Panc1 (cell line): Measurements from ENCODE around the gene FOXD1. TPM values are rescaled to one million over a fixed set of nuclear protein-coding genes. Genes with fewer than 3 reads are reported as not detected.

Experiments used
- ATAC-seq: fragments of 200-7000 bp; cut with Tn5 transposase; 2 replicates; pipeline ENCODE4 v1.9.1; 2020; ENCODE audit warnings: mild to moderate bottlenecking, moderate library complexity
- BruUV-seq: library from RNA; stranded (reverse); fragments of 400-500 nt; replicated peaks from 2 replicates; lab custom pipeline; 2021; lab: Mats Ljungman, UMichigan
- CTCF ChIA-PET: fragments of 300-600 bp; sonication (Branson Sonifier 250); formaldehyde crosslinking; loops from one replicate; lab custom pipeline; 2022; ENCODE audit warnings: antibody characterized with exemption; lab: Charles Lee
- POLR2A ChIA-PET: fragments of 300-600 bp; sonication (Branson Sonifier 250); formaldehyde crosslinking; loops from one replicate; lab custom pipeline; 2022; ENCODE audit warnings: antibody characterized with exemption; lab: Charles Lee
- DNase-seq: peaks from one replicate; pipeline ENCODE4 v3.0.0-alpha.2; 2010; ENCODE audit warnings: low read depth, low spot score
- H3K27ac ChIP-seq: 2 replicates; pipeline ENCODE4 v1.5.1; 2011; ENCODE audit warnings: mild to moderate bottlenecking, low read length, inconsistent platforms
- H3K27me3 ChIP-seq: fragments of 200-500 bp; sonication (Bioruptor generic); 2 replicates; pipeline ENCODE4 v1.6.0; 2014; ENCODE audit warnings: low read length, inconsistent platforms; ENCODE audit not compliant: control insufficient read depth, insufficient read depth
- H3K36me3 ChIP-seq: fragments of 200-500 bp; sonication (Bioruptor generic); 2 replicates; pipeline ENCODE4 v1.5.1; 2014; ENCODE audit warnings: inconsistent platforms, mild to moderate bottlenecking, low read length, moderate library complexity; ENCODE audit not compliant: control insufficient read depth, insufficient read depth
- H3K4me1 ChIP-seq: 2 replicates; pipeline ENCODE4 v1.5.1; 2011; ENCODE audit warnings: inconsistent platforms, mild to moderate bottlenecking, low read length, moderate library complexity; ENCODE audit not compliant: control insufficient read depth, insufficient read depth
- H3K4me3 ChIP-seq, 2 experiments: 2 replicates each; pipeline ENCODE4 v1.5.1; 2011 to 2012; ENCODE audit warnings: low read depth in 2 of 2, low read length in 2 of 2, mild to moderate bottlenecking in 2 of 2, inconsistent platforms in 1 of 2, moderate library complexity in 1 of 2
- H3K9me3 ChIP-seq: fragments of 200-500 bp; sonication (Bioruptor generic); 2 replicates; pipeline ENCODE4 v1.5.1; 2014; ENCODE audit warnings: low read depth, mild to moderate bottlenecking, inconsistent platforms, low read length, moderate library complexity; ENCODE audit not compliant: control insufficient read depth, insufficient read depth
- CTCF ChIP-seq: fragments of 450-650 bp; IDR thresholded peaks from 2 replicates; pipeline ENCODE4 v1.5.1; 2017; ENCODE audit warnings: mild to moderate bottlenecking
- POLR2AphosphoS5 ChIP-seq: IDR thresholded peaks from 2 replicates; pipeline ENCODE4 v1.6.1; 2012; ENCODE audit warnings: mild to moderate bottlenecking, low read depth, low read length, moderate library complexity
- REST ChIP-seq, 2 experiments: IDR thresholded peaks; 2 replicates each; pipeline ENCODE4 v1.6.1; 2011 to 2012; ENCODE audit warnings: low read depth in 2 of 2, control low read depth in 1 of 2, low read length in 1 of 2, mild to moderate bottlenecking in 1 of 2, moderate library complexity in 1 of 2; ENCODE audit not compliant: insufficient read depth in 1 of 2
- SIN3A ChIP-seq: IDR thresholded peaks from 2 replicates; pipeline ENCODE4 v1.6.1; 2012; ENCODE audit warnings: low read depth, mild to moderate bottlenecking, low read length, moderate library complexity, borderline replicate concordance; ENCODE audit not compliant: insufficient read depth
- TCF7L2 ChIP-seq: IDR thresholded peaks from 2 replicates; pipeline ENCODE4 v1.6.1; 2011; ENCODE audit warnings: mild to moderate bottlenecking, low read depth, low read length, inconsistent platforms
- in situ Hi-C: cut with HindIII; loops from 2 replicates; pipeline ENCODE4 v1.10.0; 2016; ENCODE audit warnings: low sequenced_read_pairs, low pct_unique_long_range_greater_than_20kb
- intact Hi-C: fragments of 100-400 bp; cut with micrococcal nuclease; formaldehyde crosslinking; loops from one replicate; pipeline ENCODE4 v1.10.0; 2022; ENCODE audit not compliant: unreplicated experiment
- total RNA-seq: library from RNA; stranded (reverse); gene quantifications from one replicate; pipeline ENCODE4 v1.2.1, GENCODE V29; 2021; ENCODE audit not compliant: unreplicated experiment

FOXD1 gene
- total RNA-seq, 1 experiment from 2014 or later, result 63.3 TPM

- in situ Hi-C loops (no loop called here), intact Hi-C loops (no loop called here)
- DNase-seq, result no peak
- peaks cover 21% of the 10 kb centered on the region for H3K4me1 ChIP-seq
- H3K27me3 ChIP-seq, result no peaks in the 10 kb centered on the region
- H3K36me3 ChIP-seq, result no peaks in the 10 kb centered on the region; the same call in 1 of the 2 replicates
- BruUV-seq, result no TSS peak
- TF ChIP-seq POLR2AphosphoS5 (no peak), SIN3A (no peak), REST (IDR thresholded peaks at IDR 0.05; ENCODE audit: insufficient read depth in 1 of 2, low read depth in 2 of 2, low read length in 1 of 2) (no peak), CTCF (no peak), TCF7L2 (no peak)
- CTCF ChIA-PET, result no interaction called here
- H3K9me3 ChIP-seq, result no peaks in the 10 kb centered on the region
- POLR2A ChIA-PET, result interaction anchor here (0.8 kb wide), 1 partner anchor 139 kb away, joined by 4 read pairs; no protein-coding TSS in a partner anchor
- ATAC-seq, result no peak
- H3K4me3 ChIP-seq, result no peak overlapping the region
- no peak overlapping the region for H3K27ac ChIP-seq
These were observed 44.8 kb upstream of the FOXD1 start for GRCh38 chr5:73493421-73493820.

GRCh38 chr5:73491155-73491554 lies 42.6 kb upstream of the FOXD1 start:
- Histone ChIP-seq H3K27me3 (no peaks in the 10 kb centered on the region), H3K27ac (no peak overlapping the region), H3K9me3 (no peaks in the 10 kb centered on the region), H3K4me3 (no peak overlapping the region), H3K36me3 (no peaks in the 10 kb centered on the region), H3K4me1 (peaks cover 7% of the 10 kb centered on the region)
- TF ChIP-seq TCF7L2 (no peak), REST (IDR thresholded peaks at IDR 0.05; ENCODE audit: insufficient read depth in 1 of 2, low read depth in 2 of 2, low read length in 1 of 2) (no peak), POLR2AphosphoS5 (no peak), SIN3A (no peak), CTCF (no peak)
- DNase-seq (no peak), ATAC-seq (no peak)
- POLR2A ChIA-PET, result no interaction called here
- no TSS peak for BruUV-seq
- intact Hi-C loops (no loop called here), in situ Hi-C loops (no loop called here)
- CTCF ChIA-PET, result no interaction called here
